HG02852 (cell line): ENCODE measurements around the gene CD164.
"Not testable (repeated sequence)": the region's sequence is repeated elsewhere in the genome, so short reads cannot be mapped to it uniquely, and the experiment has no call there.

Experiments used
- ATAC-seq: cut with Tn5 transposase; IDR thresholded peaks from one replicate; pipeline ENCODE4 v1.9.1; 2021; ENCODE audit warnings: mild to moderate bottlenecking, moderate library complexity; ENCODE audit not compliant: unreplicated experiment

The CD164 gene

GRCh38 chr6:109377717-109378116 lies 4.5 kb downstream of the CD164 start:
- no peak for ATAC-seq

GRCh38 chr6:109374326-109374892 lies 7.9 kb downstream of the CD164 start:
- ATAC-seq: no peak

- peak; percentile 95 for ATAC-seq
These were observed 8.5 kb downstream of the CD164 start for GRCh38 chr6:109373762-109374161.

- peak; percentile 10 for ATAC-seq
These were observed 8.9 kb downstream of the CD164 start for GRCh38 chr6:109373331-109373730.

- ATAC-seq: no peak
These were observed 10.1 kb downstream of the CD164 start for GRCh38 chr6:109372130-109372529.

GRCh38 chr6:109370792-109371191 lies 11.5 kb downstream of the CD164 start:
- ATAC-seq: no peak

- no peak for ATAC-seq
These were observed 11.9 kb downstream of the CD164 start for GRCh38 chr6:109370336-109370735.

GRCh38 chr6:109369728-109370127 lies 12.5 kb downstream of the CD164 start:
- no peak for ATAC-seq

GRCh38 chr6:109364382-109365078 lies 17.7 kb downstream of the CD164 start:
- not testable (repeated sequence) for ATAC-seq

- ATAC-seq: no peak
These were observed 18.5 kb downstream of the CD164 start for GRCh38 chr6:109363753-109364152.

- ATAC-seq: no peak
These were observed 20.0 kb downstream of the CD164 start for GRCh38 chr6:109362102-109362884.

- ATAC-seq: no peak
These were observed 21.5 kb downstream of the CD164 start for GRCh38 chr6:109360791-109361190.

GRCh38 chr6:109360281-109360680 lies 22.0 kb downstream of the CD164 start:
- no peak for ATAC-seq

- ATAC-seq: no peak
These were observed 23.0 kb downstream of the CD164 start for GRCh38 chr6:109359248-109359647.

- no peak for ATAC-seq
These were observed 24.1 kb downstream of the CD164 start for GRCh38 chr6:109358204-109358603.

- ATAC-seq: no peak
These were observed 26.0 kb downstream of the CD164 start for GRCh38 chr6:109356237-109356636.

- no peak for ATAC-seq
These were observed 30.8 kb downstream of the CD164 start for GRCh38 chr6:109351231-109352130.

GRCh38 chr6:109349419-109349987 lies 32.8 kb downstream of the CD164 start:
- ATAC-seq: no peak

- ATAC-seq: no peak
These were observed 34.0 kb downstream of the CD164 start for GRCh38 chr6:109348226-109348625.

- ATAC-seq: no peak
These were observed 34.5 kb downstream of the CD164 start for GRCh38 chr6:109347779-109348178.

GRCh38 chr6:109345986-109346385 lies 36.3 kb downstream of the CD164 start:
- no peak for ATAC-seq
